ENCODE results near the gene YTHDF2. TPM values are rescaled to one million over a fixed set of nuclear protein-coding genes. Genes with fewer than 3 reads are reported as not detected.

The YTHDF2 gene
- polyA plus RNA-seq, 2 donors: 35.2 to 36.3 TPM

DNA sequence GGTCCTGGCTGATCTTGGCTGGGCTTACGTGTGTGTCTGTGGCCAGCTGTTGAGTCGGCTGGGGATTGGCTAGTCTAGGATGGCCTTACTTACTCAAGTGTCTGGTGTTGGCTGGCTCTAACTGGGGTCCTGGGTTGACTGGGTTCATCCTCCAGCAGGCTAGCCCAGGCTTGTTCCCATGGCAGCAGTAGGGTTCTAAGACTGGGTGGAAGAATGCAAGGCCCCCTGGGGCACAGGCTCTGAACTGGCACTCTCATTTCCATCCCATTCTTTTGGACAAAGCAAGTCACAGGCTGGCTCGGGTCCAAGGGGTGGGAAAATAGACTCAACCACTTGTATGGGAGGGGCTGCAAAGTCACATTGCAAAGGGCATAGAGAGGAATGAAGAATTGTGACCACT is 67.3 kb downstream of the YTHDF2 start:
- Histone ChIP-seq H3K27ac (ENCODE audit: low read depth in 2 of 2, low read length in 1 of 2) (no peak overlapping the region), H3K4me1 (ENCODE audit: control insufficient read depth in 2 of 2, insufficient read depth in 2 of 2, low read length in 1 of 2) (no peaks in the 10 kb centered on the region), H3K9me3 (ENCODE audit: control insufficient read depth in 2 of 2, insufficient read depth in 1 of 2, low read depth in 1 of 2, low read length in 1 of 2) (peaks cover 0 to 2% of the 10 kb centered on the region in 2 donors), H3K36me3 (ENCODE audit: control insufficient read depth in 2 of 2, insufficient read depth in 2 of 2, low read length in 1 of 2) (no peaks in the 10 kb centered on the region), H3K27me3 (ENCODE audit: control insufficient read depth in 1 of 2, insufficient read depth in 2 of 2, low read length in 2 of 2) (no peaks in the 10 kb centered on the region), H3K4me3 (ENCODE audit: low read depth in 1 of 2, low read length in 2 of 2) (no peak overlapping the region)
- 57 to 70% methylated on average over 3 of the region's 3 CpGs for WGBS, 2 donors

DNA sequence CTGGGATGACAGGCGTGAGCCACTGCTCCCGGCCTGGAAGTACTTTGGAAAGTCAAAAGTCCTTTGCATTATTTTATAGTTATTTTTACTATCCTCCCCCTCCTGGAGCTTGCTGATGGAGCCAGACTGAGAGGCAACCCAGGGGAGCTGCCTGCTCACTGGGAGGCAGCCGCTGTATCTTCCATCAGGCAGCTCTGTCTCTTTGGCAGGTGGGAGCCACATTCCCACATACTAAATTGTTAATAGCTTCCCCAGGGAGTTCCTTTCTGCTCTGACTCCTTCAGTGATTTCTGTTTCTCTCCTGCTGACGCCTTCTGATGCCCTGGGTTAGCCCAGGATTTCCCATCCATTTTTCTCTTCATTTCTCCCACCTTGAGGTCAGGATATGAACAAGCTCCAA is 70.3 kb downstream of the YTHDF2 start:
- Histone ChIP-seq H3K4me3 (ENCODE audit: low read depth in 1 of 2, low read length in 2 of 2) (no peak overlapping the region), H3K27me3 (ENCODE audit: control insufficient read depth in 1 of 2, insufficient read depth in 2 of 2, low read length in 2 of 2) (peaks cover 3 to 7% of the 10 kb centered on the region in 2 donors), H3K27ac (ENCODE audit: low read depth in 2 of 2, low read length in 1 of 2) (no peak overlapping the region), H3K36me3 (ENCODE audit: control insufficient read depth in 2 of 2, insufficient read depth in 2 of 2, low read length in 1 of 2) (no peaks in the 10 kb centered on the region), H3K4me1 (ENCODE audit: control insufficient read depth in 2 of 2, insufficient read depth in 2 of 2, low read length in 1 of 2) (no peaks in the 10 kb centered on the region), H3K9me3 (ENCODE audit: control insufficient read depth in 2 of 2, insufficient read depth in 1 of 2, low read depth in 1 of 2, low read length in 1 of 2) (peaks cover 0 to 2% of the 10 kb centered on the region in 2 donors)
- 55 to 65% methylated on average over 4 of the region's 4 CpGs for WGBS, 2 donors

DNA sequence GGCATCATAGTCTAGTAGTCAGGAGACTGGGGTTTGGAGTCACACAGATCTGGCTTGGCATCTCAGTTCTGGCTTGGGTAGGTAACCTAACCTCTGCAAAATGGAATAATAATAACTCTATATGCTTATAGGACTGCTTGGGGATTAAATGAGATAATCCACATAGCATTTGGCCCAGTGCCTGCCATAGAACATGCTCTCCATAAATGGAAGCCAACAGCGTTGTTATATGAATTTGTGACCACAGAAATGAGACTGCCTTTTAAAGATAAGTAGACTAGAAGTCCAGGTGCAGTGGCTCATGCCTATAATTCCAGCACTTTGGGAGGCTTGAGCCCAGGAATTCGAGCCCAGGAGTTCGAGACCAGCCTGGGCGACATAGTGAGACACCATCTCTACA is 71.2 kb downstream of the YTHDF2 start:
- Histone ChIP-seq H3K27ac (ENCODE audit: low read depth in 2 of 2, low read length in 1 of 2) (no peak overlapping the region), H3K4me3 (ENCODE audit: low read depth in 1 of 2, low read length in 2 of 2) (no peak overlapping the region), H3K27me3 (ENCODE audit: control insufficient read depth in 1 of 2, insufficient read depth in 2 of 2, low read length in 2 of 2) (peaks cover 9 to 10% of the 10 kb centered on the region in 2 donors), H3K9me3 (ENCODE audit: control insufficient read depth in 2 of 2, insufficient read depth in 1 of 2, low read depth in 1 of 2, low read length in 1 of 2) (peaks cover 0 to 2% of the 10 kb centered on the region in 2 donors), H3K36me3 (ENCODE audit: control insufficient read depth in 2 of 2, insufficient read depth in 2 of 2, low read length in 1 of 2) (no peaks in the 10 kb centered on the region), H3K4me1 (ENCODE audit: control insufficient read depth in 2 of 2, insufficient read depth in 2 of 2, low read length in 1 of 2) (no peaks in the 10 kb centered on the region)
- WGBS, 2 donors: 81 to 83% methylated on average over 4 of the region's 4 CpGs

DNA sequence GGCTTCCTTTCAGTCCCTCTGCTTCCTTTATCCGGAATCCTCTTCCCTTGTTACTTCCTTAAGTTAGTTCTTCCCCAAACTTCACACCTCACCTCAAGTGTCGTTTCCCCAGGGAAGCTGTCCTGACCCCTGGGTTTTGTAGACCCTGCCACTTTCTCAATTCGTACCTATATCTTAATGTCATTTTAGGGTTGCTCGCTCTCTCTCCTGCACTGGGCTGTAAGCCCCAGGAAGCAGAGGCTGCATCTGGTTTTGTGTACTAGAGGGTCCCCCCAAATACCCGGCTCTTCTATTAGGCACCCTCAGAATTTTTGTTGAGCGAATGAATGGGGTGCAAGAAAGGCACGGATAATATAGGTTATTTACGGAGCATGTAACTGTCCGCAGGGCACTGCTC is 74.6 kb downstream of the YTHDF2 start:
- Histone ChIP-seq H3K36me3 (ENCODE audit: control insufficient read depth in 2 of 2, insufficient read depth in 2 of 2, low read length in 1 of 2) (no peaks in the 10 kb centered on the region), H3K4me3 (ENCODE audit: low read depth in 1 of 2, low read length in 2 of 2) (no peak overlapping the region), H3K9me3 (ENCODE audit: control insufficient read depth in 2 of 2, insufficient read depth in 1 of 2, low read depth in 1 of 2, low read length in 1 of 2) (no peaks in the 10 kb centered on the region), H3K4me1 (ENCODE audit: control insufficient read depth in 2 of 2, insufficient read depth in 2 of 2, low read length in 1 of 2) (no peaks in the 10 kb centered on the region), H3K27me3 (ENCODE audit: control insufficient read depth in 1 of 2, insufficient read depth in 2 of 2, low read length in 2 of 2) (peaks cover 17 to 21% of the 10 kb centered on the region in 2 donors), H3K27ac (ENCODE audit: low read depth in 2 of 2, low read length in 1 of 2) (no peak overlapping the region)
- WGBS, 2 donors: 66 to 67% methylated on average over 9 of the region's 9 CpGs

DNA sequence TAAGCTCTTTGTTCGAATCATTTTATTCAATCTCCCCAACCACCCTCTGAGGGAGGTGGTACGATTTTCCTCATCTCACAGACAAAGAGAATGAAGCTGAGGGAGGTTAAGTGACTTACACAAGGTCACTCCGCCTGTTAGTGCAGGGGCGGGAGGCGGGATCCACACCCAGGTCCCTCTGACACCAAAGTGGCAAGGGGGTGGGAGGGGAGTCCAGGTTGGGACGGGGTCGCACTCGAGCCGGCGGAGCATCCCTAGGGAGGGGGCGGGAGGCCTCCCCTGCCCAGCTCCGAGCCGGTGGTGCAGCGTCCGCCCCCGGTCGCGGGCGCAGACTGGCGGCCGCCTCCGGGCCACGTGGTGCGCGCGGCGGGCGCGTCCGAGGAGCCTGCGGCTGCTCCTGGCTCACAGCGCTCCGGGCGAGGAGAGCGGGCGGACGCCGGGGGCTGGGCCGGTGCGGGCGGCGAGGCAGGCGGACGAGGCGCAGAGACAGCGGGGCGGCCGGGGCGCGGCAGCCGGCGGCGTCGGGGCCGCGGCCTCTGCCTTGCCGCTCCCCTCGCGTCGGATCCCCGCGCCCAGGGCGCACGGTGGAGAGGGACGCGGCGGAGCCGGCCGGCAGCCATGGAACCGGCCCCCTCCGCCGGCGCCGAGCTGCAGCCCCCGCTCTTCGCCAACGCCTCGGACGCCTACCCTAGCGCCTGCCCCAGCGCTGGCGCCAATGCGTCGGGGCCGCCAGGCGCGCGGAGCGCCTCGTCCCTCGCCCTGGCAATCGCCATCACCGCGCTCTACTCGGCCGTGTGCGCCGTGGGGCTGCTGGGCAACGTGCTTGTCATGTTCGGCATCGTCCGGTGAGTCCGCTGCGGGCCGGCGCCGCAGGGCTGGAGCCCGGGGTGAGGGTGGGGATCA is 75.3 kb downstream of the YTHDF2 start, which contains the start of gene OPRD1:
Gene OPRD1 (plus strand): TSS at position 405 of the 903 bp plus-strand sequence. CDS start 214 bp downstream, at position 619.
- Histone ChIP-seq H3K27ac (ENCODE audit: low read depth in 2 of 2, low read length in 1 of 2) (no peak within 1 kb of the TSS), H3K27me3 (ENCODE audit: control insufficient read depth in 1 of 2, insufficient read depth in 2 of 2, low read length in 2 of 2) (peaks cover 17 to 21% of the 10 kb centered on the region in 2 donors), H3K4me1 (ENCODE audit: control insufficient read depth in 2 of 2, insufficient read depth in 2 of 2, low read length in 1 of 2) (no peaks in the 10 kb centered on the region), H3K4me3 (ENCODE audit: low read depth in 1 of 2, low read length in 2 of 2) (no peak within 1 kb of the TSS), H3K9me3 (ENCODE audit: control insufficient read depth in 2 of 2, insufficient read depth in 1 of 2, low read depth in 1 of 2, low read length in 1 of 2) (no peaks in the 10 kb centered on the region), H3K36me3 (ENCODE audit: control insufficient read depth in 2 of 2, insufficient read depth in 2 of 2, low read length in 1 of 2) (no peaks in the 10 kb centered on the region)
- WGBS, 2 donors: 4% methylated on average over 74 to 108 of the region's 108 CpGs

DNA sequence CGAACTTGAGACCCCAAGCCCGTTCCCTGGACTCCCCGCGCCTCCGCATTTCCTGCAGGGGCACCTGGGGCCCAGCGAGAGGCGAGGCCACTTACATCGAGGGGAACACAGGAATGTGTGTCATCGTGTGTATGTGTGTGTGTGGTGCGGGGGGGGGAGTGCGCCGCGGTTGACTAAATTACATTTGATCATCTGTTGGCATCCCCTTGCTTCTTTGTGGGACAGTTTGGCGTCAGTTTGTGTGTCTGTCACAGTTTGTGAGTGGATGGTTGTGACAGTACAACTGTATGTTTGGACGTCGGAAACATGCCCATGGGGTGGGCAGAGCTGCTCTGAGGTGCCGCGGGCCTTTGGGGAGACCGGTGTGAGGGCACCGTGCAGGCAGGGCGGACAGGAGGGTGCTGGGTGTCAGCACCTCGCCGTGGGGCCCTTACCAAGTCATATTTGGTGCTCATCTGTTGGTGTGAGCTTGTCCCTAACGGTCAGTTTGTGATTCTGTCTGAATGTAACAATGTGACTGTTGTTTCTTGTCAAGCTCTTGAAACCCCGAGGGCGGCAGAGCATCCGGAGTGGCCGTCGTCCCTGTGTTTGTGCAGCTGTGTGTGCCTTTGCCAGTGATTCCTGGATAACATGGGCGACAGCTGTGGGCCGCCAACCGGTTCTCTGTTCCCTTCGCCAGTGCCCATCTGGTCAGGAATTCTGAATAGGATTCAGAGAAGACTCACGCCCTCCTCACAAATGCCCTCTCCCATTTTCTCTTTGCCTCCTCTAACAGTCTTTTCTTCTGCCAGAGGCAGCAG is 76.1 kb downstream of the YTHDF2 start:
- H3K27me3 ChIP-seq (ENCODE audit: control insufficient read depth in 1 of 2, insufficient read depth in 2 of 2, low read length in 2 of 2): peaks cover 17 to 21% of the 10 kb centered on the region in 2 donors
- H3K36me3 ChIP-seq (ENCODE audit: control insufficient read depth in 2 of 2, insufficient read depth in 2 of 2, low read length in 1 of 2): no peaks in the 10 kb centered on the region
- H3K27ac ChIP-seq (ENCODE audit: low read depth in 2 of 2, low read length in 1 of 2): no peak overlapping the region
- H3K9me3 ChIP-seq (ENCODE audit: control insufficient read depth in 2 of 2, insufficient read depth in 1 of 2, low read depth in 1 of 2, low read length in 1 of 2): no peaks in the 10 kb centered on the region
- no peak overlapping the region for H3K4me3 ChIP-seq (ENCODE audit: low read depth in 1 of 2, low read length in 2 of 2)
- 31 to 36% methylated on average over 34 of the region's 34 CpGs for WGBS, 2 donors
- H3K4me1 ChIP-seq (ENCODE audit: control insufficient read depth in 2 of 2, insufficient read depth in 2 of 2, low read length in 1 of 2): no peaks in the 10 kb centered on the region

DNA sequence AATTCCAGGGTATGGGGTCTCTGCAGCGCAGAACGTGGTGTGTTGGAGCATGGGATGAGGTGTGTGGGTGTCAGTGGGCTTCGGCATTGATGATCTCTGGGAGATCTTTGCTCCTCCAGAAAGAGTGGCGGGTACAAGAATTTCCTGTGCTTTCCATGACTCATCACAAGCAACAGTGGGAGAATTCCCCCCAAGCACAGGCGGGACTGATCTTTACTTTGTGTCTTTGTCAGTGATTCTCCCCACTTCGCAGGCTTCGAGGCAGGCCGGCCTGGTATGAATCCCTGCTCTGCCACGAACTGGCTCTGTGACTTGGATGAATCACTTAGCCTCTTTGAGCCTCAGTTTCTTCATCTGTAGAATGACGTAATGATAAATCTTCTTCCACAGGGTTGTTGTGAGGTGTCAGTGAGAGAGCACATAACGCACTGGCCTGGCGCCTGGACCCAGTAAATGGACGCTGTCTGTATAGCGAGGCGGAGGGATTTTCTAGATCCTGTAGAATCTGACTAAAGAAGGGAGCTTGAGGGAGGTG is 77.3 kb downstream of the YTHDF2 start:
- no peak overlapping the region for H3K4me3 ChIP-seq (ENCODE audit: low read depth in 1 of 2, low read length in 2 of 2)
- H3K27me3 ChIP-seq (ENCODE audit: control insufficient read depth in 1 of 2, insufficient read depth in 2 of 2, low read length in 2 of 2): peaks cover 17 to 21% of the 10 kb centered on the region in 2 donors
- no peaks in the 10 kb centered on the region for H3K4me1 ChIP-seq (ENCODE audit: control insufficient read depth in 2 of 2, insufficient read depth in 2 of 2, low read length in 1 of 2)
- no peaks in the 10 kb centered on the region for H3K36me3 ChIP-seq (ENCODE audit: control insufficient read depth in 2 of 2, insufficient read depth in 2 of 2, low read length in 1 of 2)
- no peak overlapping the region for H3K27ac ChIP-seq (ENCODE audit: low read depth in 2 of 2, low read length in 1 of 2)
- 69 to 79% methylated on average over 15 of the region's 15 CpGs for WGBS, 2 donors
- no peaks in the 10 kb centered on the region for H3K9me3 ChIP-seq (ENCODE audit: control insufficient read depth in 2 of 2, insufficient read depth in 1 of 2, low read depth in 1 of 2, low read length in 1 of 2)

DNA sequence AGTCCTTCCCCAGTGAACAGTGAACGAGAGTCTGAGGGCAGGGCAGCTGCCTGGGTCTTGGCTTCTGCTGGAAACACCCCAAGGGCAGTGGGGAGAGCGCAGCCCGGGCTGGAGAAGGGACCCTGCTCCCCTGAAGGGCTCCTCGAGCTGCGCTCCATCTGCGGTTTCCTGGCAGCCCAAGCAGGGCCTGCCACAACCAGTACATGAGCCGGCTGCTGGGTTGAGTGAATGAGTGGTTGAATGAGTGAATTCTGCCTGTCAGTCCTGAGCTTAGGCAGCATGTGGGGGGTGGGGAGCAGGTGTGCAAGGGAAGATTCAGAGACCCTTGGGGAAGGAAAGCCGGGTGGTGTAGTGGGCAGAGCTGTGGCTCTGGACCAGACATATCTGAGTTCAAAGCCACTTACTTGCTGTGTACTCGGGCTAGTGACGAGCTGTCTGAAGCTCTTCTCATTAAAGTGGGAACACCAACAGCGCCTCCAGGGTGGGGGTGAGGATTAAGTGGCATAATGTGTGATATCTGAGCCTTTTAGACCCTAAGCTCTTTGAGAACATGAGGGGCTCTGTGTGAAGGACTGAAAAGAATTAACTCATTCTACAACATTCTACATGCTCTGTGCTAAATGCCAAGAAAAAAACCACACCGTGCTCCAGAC is 78.9 kb downstream of the YTHDF2 start:
- no peaks in the 10 kb centered on the region for H3K36me3 ChIP-seq (ENCODE audit: control insufficient read depth in 2 of 2, insufficient read depth in 2 of 2, low read length in 1 of 2)
- no peaks in the 10 kb centered on the region for H3K4me1 ChIP-seq (ENCODE audit: control insufficient read depth in 2 of 2, insufficient read depth in 2 of 2, low read length in 1 of 2)
- peaks cover 17 to 21% of the 10 kb centered on the region in 2 donors for H3K27me3 ChIP-seq (ENCODE audit: control insufficient read depth in 1 of 2, insufficient read depth in 2 of 2, low read length in 2 of 2)
- no peaks in the 10 kb centered on the region for H3K9me3 ChIP-seq (ENCODE audit: control insufficient read depth in 2 of 2, insufficient read depth in 1 of 2, low read depth in 1 of 2, low read length in 1 of 2)
- H3K4me3 ChIP-seq (ENCODE audit: low read depth in 1 of 2, low read length in 2 of 2): no peak overlapping the region
- H3K27ac ChIP-seq (ENCODE audit: low read depth in 2 of 2, low read length in 1 of 2): no peak overlapping the region
- 22 to 30% methylated on average over 12 of the region's 12 CpGs for WGBS, 2 donors

DNA sequence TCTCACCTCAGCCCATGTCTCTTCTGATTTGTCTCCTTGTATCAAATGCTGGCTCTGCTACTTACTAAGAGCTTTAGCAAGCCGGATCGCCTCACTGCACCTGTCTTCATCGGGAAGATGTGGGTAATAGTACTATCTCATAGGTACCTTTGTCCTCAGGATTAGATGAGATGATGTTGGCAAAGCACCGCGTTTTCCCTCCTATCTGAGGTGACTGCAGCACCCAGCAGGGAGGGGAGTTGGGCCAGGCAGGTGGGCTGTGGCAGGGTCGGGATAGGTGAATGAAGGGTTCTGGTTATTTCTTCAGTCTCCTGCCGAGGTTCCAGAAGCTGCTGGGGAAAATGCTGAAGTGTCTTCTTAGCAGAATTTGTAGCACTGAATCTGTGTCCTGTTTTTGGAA is 80.4 kb downstream of the YTHDF2 start:
- Histone ChIP-seq H3K27ac (ENCODE audit: low read depth in 2 of 2, low read length in 1 of 2) (no peak overlapping the region), H3K4me1 (ENCODE audit: control insufficient read depth in 2 of 2, insufficient read depth in 2 of 2, low read length in 1 of 2) (no peaks in the 10 kb centered on the region), H3K27me3 (ENCODE audit: control insufficient read depth in 1 of 2, insufficient read depth in 2 of 2, low read length in 2 of 2) (peaks cover 8 to 17% of the 10 kb centered on the region in 2 donors), H3K4me3 (ENCODE audit: low read depth in 1 of 2, low read length in 2 of 2) (no peak overlapping the region), H3K9me3 (ENCODE audit: control insufficient read depth in 2 of 2, insufficient read depth in 1 of 2, low read depth in 1 of 2, low read length in 1 of 2) (no peaks in the 10 kb centered on the region), H3K36me3 (ENCODE audit: control insufficient read depth in 2 of 2, insufficient read depth in 2 of 2, low read length in 1 of 2) (no peaks in the 10 kb centered on the region)
- WGBS, 2 donors: 65 to 75% methylated on average over 7 of the region's 7 CpGs

All from esophagus (tissue), 2 donors.